OCI-LY3 (cell line): ENCODE measurements around the gene PARK7.

Source experiments
- H2AFZ ChIP-seq: fragments of 200-600, 300-600 bp; shearing (Covaris generic); 2 replicates; pipeline ENCODE4 v1.6.0; 2014; ENCODE audit warnings: antibody characterized with exemption, low read depth, low read length
- H3K27ac ChIP-seq: fragments of 200-600, 300-600 bp; sonication (generic); 2 replicates; pipeline ENCODE4 v1.5.1; 2014; ENCODE audit warnings: mild to moderate bottlenecking, low read length, moderate library complexity, mixed read lengths
- H3K27me3 ChIP-seq: fragments of 200-600, 300-600 bp; sonication (generic); 2 replicates; pipeline ENCODE4 v1.6.1; 2014; ENCODE audit warnings: low read depth, low read length, mixed read lengths
- H3K36me3 ChIP-seq: fragments of 200-600, 300-600 bp; sonication (generic); replicated peaks from 2 replicates; pipeline ENCODE3; 2014; ENCODE audit warnings: low read depth, low read length, mixed read lengths
- H3K4me1 ChIP-seq: fragments of 300-600, 200-600 bp; sonication (generic); 2 replicates; pipeline ENCODE4 v1.6.1; 2014; ENCODE audit warnings: low read length, mixed read lengths
- H3K4me2 ChIP-seq: fragments of 200-600, 300-600 bp; sonication (generic); 2 replicates; pipeline ENCODE4 v1.6.1; 2014; ENCODE audit warnings: low read length, mixed read lengths
- H3K4me3 ChIP-seq: fragments of 300-600, 200-600 bp; sonication (generic); 2 replicates; pipeline ENCODE4 v1.5.1; 2014; ENCODE audit warnings: antibody characterized with exemption, mild to moderate bottlenecking, low read length, moderate library complexity
- H3K79me2 ChIP-seq: fragments of 300-600, 200-600 bp; shearing (Covaris generic); 2 replicates; pipeline ENCODE4 v1.6.1; 2014; ENCODE audit warnings: mild to moderate bottlenecking, low read length, mixed read lengths
- H3K9ac ChIP-seq: fragments of 300-600, 200-600 bp; shearing (Covaris generic); 2 replicates; pipeline ENCODE4 v1.6.0; 2014; ENCODE audit warnings: mild to moderate bottlenecking, low read length, moderate library complexity
- H3K9me3 ChIP-seq: fragments of 200-600, 300-600 bp; shearing (Covaris generic); 2 replicates; pipeline ENCODE4 v1.6.1; 2014; ENCODE audit warnings: low read length, mixed read lengths; ENCODE audit not compliant: insufficient read depth
- H4K20me1 ChIP-seq: fragments of 200-600, 300-600 bp; sonication (generic); 2 replicates; pipeline ENCODE4 v1.6.1; 2016; ENCODE audit warnings: low read length, mixed read lengths; ENCODE audit not compliant: insufficient read depth
- CTCF ChIP-seq: fragments of 200-600, 300-600 bp; sonication (generic); IDR thresholded peaks from 2 replicates; pipeline ENCODE4 v1.5.1; 2014; ENCODE audit warnings: antibody characterized with exemption, low read length, low read depth
- EZH2phosphoT487 ChIP-seq: fragments of 200-600 bp; shearing (Covaris generic); IDR thresholded peaks from 2 replicates; pipeline ENCODE4 v1.6.1; 2018; ENCODE audit warnings: antibody characterized with exemption, mixed run types, low read depth

Gene PARK7

GRCh38 chr1:8006037-8006963, 44.8 kb downstream of the PARK7 start:
- H3K4me1 ChIP-seq, result no peaks in the 10 kb centered on the region
- H2AFZ ChIP-seq, result no peak overlapping the region
- no peak overlapping the region for H3K4me3 ChIP-seq
- H4K20me1 ChIP-seq, result no peaks in the 10 kb centered on the region
- H3K79me2 ChIP-seq, result no peaks in the 10 kb centered on the region
- no peaks in the 10 kb centered on the region for H3K27me3 ChIP-seq
- H3K9me3 ChIP-seq, result no peaks in the 10 kb centered on the region
- H3K4me2 ChIP-seq, result no peak overlapping the region
- no peak overlapping the region for H3K27ac ChIP-seq
- H3K36me3 ChIP-seq, result no peaks in the 10 kb centered on the region
- H3K9ac ChIP-seq, result no peak overlapping the region
- TF ChIP-seq CTCF, result no peak
- TF ChIP-seq EZH2phosphoT487, result no peak

GRCh38 chr1:8009043-8010002, 47.8 kb downstream of the PARK7 start:
- no peaks in the 10 kb centered on the region for H3K79me2 ChIP-seq
- no peak overlapping the region for H3K4me3 ChIP-seq
- H3K9ac ChIP-seq, result no peak overlapping the region
- no peaks in the 10 kb centered on the region for H3K4me1 ChIP-seq
- H3K27ac ChIP-seq, result no peak overlapping the region
- no peak overlapping the region for H3K4me2 ChIP-seq
- no peaks in the 10 kb centered on the region for H3K27me3 ChIP-seq
- H2AFZ ChIP-seq, result no peak overlapping the region
- no peak for TF ChIP-seq CTCF
- TF ChIP-seq EZH2phosphoT487, result no peak
- no peaks in the 10 kb centered on the region for H3K36me3 ChIP-seq
- H4K20me1 ChIP-seq, result no peaks in the 10 kb centered on the region
- H3K9me3 ChIP-seq, result no peaks in the 10 kb centered on the region

- Histone ChIP-seq H3K4me2 (no peak overlapping the region), H3K27me3 (no peaks in the 10 kb centered on the region), H3K4me1 (0 out of 2 replicates have a peak, but pooled peaks cover 1% of the 10 kb centered on the region), H3K9ac (no peak overlapping the region), H3K36me3 (no peaks in the 10 kb centered on the region), H4K20me1 (no peaks in the 10 kb centered on the region), H3K27ac (no peak overlapping the region), H3K79me2 (no peaks in the 10 kb centered on the region), H3K9me3 (no peaks in the 10 kb centered on the region), H2AFZ (no peak overlapping the region), H3K4me3 (no peak overlapping the region)
- no peak for TF ChIP-seq EZH2phosphoT487
- TF ChIP-seq CTCF, result no peak
These were observed 48.7 kb downstream of the PARK7 start for GRCh38 chr1:8010080-8010664.
